Fibroblast of villous mesenchyme (primary cell): ENCODE measurements around the gene XRN2. TPM values are rescaled to one million over a fixed set of nuclear protein-coding genes. Genes with fewer than 3 reads are reported as not detected.

ENCODE experiments used
- DNase-seq: peaks from one replicate; pipeline ENCODE4 v3.0.0-alpha.2; 2010; ENCODE audit warnings: low read depth
- H3K4me3 ChIP-seq: 2 replicates; pipeline ENCODE4 v1.5.1; 2011; ENCODE audit warnings: low read depth, mild to moderate bottlenecking, low read length
- CTCF ChIP-seq: IDR thresholded peaks from 2 replicates; pipeline ENCODE4 v1.5.1; 2012; ENCODE audit warnings: low read depth, mild to moderate bottlenecking, low read length; ENCODE audit not compliant: insufficient read depth
- total RNA-seq: library from RNA; depleted of rRNA; stranded (reverse); fragments of >200 nt; gene quantifications from 2 replicates; pipeline ENCODE4 v1.2.3, GENCODE V29; 2012

The XRN2 gene
- total RNA-seq, 1 donor, result 90.2 TPM

- H3K4me3 ChIP-seq, result no peak overlapping the region
- no peak for DNase-seq
- TF ChIP-seq CTCF, result no peak
Measured at GRCh38 chr20:21368791-21369190, 65.7 kb downstream of the XRN2 start.

GRCh38 chr20:21371193-21371592, 68.1 kb downstream of the XRN2 start:
- no peak for TF ChIP-seq CTCF
- no peak for DNase-seq
- H3K4me3 ChIP-seq, result no peak overlapping the region

- no peak overlapping the region for H3K4me3 ChIP-seq
- DNase-seq, result no peak
- TF ChIP-seq CTCF, result no peak
Measured at GRCh38 chr20:21372016-21372415, 68.9 kb downstream of the XRN2 start.

GRCh38 chr20:21373436-21373835, 70.3 kb downstream of the XRN2 start:
- no peak for TF ChIP-seq CTCF
- no peak overlapping the region for H3K4me3 ChIP-seq
- DNase-seq, result no peak

GRCh38 chr20:21376626-21377025, 73.5 kb downstream of the XRN2 start:
- TF ChIP-seq CTCF, result no peak
- no peak overlapping the region for H3K4me3 ChIP-seq
- DNase-seq, result no peak

GRCh38 chr20:21377701-21378100, 74.6 kb downstream of the XRN2 start:
- DNase-seq, result no peak
- TF ChIP-seq CTCF, result no peak
- H3K4me3 ChIP-seq, result no peak overlapping the region

GRCh38 chr20:21378259-21378658, 75.1 kb downstream of the XRN2 start:
- no peak overlapping the region for H3K4me3 ChIP-seq
- DNase-seq, result no peak
- no peak for TF ChIP-seq CTCF
